GM23248 (cell line): Measurements from ENCODE around the gene UBAC2.

Experiments
- EZH2 ChIP-seq: fragments of 200-600 bp; sonication (generic); IDR thresholded peaks from 2 replicates; pipeline ENCODE4 v1.6.1; 2018; ENCODE audit warnings: antibody characterized with exemption, mild to moderate bottlenecking; ENCODE audit not compliant: insufficient read depth, poor library complexity, severe bottlenecking
- EZH2phosphoT487 ChIP-seq: fragments of 200-600 bp; sonication (generic); IDR thresholded peaks from 2 replicates; pipeline ENCODE4 v1.6.1; 2018; ENCODE audit warnings: antibody characterized with exemption, moderate library complexity, mild to moderate bottlenecking, low read depth; ENCODE audit not compliant: insufficient read depth

DNA sequence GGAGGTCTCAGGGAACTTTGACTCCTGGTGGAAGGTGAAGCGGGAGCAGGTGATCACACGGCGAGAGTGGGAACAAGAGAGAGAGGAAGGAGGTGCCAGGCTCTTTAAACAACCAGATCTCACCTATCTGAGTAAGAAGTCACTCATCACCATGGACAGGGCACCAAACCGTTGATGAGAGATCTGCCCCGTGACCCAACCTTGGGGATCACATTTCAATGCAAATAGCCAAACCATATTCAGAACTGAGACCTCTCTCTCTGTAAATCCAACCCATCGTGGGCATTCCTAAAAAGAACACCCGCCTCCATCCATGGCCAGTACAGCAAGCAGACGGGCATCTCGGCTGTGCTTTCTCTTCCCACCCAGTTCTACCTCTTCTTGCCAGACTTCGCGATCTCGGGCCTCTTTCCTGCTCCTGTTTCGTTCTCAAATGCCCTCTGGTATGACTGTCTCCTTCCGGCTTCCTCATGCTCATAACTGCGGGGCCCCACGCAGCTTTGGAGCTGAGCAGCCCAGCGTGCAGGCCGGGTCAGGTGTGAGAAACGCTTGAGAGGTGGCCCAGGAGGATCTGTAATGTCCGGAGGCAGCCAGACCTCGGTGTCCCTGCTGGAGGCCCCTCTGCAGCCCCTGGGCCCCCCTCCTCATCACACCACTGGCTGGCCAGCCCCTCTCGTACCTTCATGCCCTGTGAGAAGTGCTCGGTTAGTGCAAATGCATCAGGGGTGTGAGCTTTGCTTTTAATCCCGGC is 203.5 kb downstream of the UBAC2 start:
- TF ChIP-seq EZH2 (no peak), EZH2phosphoT487 (no peak)
